ENCODE results near the gene RMND1.

Gene RMND1

DNA sequence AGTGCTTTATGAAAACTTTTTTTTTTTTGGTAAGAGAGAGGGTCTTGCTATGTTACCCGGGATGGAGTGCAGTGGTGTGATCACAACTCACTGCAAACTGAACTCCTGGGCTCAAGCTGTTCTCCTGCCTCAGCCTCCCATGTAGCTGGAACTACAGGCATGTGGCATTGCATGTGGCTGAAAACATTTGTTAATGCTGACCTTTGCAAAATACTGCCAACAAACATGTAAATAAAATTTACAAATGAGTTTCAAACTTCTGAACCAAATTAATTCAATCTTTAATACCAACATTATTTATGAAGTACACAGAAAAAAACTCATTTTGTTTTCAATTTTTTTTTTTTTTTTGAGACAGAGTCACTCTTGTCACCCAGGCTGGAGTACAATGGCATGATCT is 34.4 kb downstream of the RMND1 start:
- no peak for DNase-seq (ENCODE audit: low read depth)

DNA sequence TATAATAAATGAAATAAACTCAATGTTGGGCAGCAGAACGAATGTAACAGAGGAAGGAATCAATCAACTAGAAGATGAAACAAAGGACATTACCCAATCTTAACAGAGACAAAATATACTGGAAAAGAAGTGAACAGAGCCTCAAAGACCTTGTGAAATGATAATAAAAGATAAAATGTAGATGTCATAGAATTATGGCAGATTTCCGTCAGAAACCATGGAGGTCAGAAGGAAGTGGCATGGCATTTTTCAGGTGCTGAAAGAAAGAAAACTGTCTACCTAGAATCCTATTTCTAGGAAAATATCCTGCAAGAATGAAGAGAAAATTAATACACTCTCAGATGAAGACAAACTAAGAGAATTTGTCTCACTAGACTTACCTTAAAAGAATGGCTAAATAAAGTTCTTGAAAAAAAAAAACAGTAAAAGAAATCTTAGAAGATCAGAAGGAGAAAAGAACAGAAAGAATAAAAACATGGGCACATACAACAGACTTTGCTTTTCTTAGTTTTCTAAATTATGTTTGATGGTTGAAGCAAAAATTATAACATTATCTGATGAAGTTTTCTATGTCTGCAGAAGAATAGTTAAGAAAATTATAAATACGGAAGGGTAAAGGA is 37.2 kb downstream of the RMND1 start:
- no peak for DNase-seq (ENCODE audit: low read depth)

DNA sequence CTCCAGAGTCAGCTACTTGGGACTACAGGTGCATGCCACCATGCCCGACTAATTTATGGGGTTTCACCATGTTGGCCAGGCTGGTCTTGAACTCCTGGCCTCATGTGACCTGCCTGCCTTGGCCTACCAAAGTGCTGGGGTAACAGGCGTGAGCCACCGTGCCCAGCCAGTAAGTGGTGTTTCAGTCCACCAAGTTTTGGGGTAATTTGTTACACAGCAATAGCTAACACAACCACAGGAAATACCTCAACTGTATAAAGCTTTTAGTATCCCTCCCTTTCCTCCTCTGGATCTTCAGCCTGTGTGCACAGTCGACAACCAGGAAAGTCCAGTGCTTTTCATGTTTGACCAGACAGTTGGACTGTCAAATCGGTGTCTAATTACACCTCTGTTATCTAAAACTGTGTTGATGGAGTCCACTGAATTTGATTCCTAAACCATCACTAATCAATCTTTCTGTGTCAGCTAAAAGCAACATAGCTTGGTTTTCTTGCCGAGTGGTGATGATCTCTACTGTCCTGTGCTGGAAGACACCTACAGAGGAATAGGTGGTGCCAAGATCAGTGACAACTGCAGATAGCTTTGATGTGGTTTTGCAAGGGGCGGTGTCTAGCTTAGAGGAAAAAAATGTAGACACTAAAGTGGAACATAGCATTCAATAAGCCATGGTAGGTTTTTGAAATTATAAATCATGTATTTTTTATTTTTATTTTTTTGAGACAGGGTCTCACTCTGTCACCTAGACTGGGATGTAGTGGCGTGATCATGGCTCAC is 38.4 kb downstream of the RMND1 start:
- no peak for DNase-seq (ENCODE audit: low read depth)

DNA sequence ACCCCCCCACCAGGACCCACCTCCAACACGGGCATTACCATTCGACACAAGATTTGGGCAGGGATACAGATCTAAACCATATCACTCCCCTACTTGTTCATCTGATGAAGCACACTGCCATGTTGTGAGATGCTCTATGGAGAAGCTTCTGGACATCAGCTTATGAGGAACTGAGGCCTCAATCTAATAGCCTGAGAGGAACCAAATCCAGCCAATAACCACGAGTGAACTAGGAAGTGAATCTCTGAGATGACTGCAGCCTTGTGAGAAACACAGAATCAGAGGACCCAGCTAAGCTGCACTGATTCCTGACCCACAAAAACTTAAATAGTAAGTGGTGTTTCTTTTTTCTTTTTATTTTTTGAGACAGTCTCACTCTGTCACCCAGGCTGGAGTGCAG is 39.0 kb downstream of the RMND1 start:
- DNase-seq (ENCODE audit: low read depth), result no peak

DNA sequence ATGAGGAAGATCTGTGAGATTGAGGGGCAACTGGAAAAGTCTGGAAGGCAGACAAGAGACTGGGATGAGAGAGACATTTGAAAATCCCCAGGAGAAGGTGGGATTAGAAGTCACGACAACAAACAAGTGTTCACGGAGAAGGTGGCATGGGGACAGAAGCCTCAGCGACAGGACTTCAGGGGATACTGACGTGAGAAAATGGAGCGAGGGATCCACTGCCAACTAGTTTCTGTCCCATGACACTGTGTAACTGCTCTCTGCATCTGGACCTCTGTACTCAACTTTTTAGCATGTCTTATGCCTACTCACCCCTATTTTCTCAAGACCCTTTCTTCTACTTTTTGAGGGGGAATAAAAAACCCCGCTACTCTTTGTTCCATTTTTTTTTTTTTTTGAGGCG is 42.2 kb downstream of the RMND1 start:
- DNase-seq (ENCODE audit: low read depth), result no peak

DNA sequence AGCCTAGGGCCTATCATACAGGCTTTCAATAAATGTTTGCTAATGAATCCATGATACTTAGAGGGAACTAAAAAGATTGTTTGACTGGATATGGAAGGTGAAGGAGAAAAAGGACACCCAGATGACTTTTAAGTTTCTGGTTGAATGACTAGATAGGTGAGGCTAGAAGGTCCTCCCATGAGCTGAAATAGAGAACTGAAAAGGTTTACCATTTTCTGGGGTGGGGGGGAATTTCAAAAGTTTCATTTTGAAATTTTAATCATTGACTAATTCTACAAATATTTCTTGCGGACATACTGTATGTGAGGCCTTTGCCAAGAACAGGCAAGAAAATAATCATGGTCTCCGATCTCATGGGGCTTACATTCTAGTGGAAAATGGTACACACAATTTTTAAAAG is 42.7 kb downstream of the RMND1 start:
- DNase-seq (ENCODE audit: low read depth), result no peak

DNA sequence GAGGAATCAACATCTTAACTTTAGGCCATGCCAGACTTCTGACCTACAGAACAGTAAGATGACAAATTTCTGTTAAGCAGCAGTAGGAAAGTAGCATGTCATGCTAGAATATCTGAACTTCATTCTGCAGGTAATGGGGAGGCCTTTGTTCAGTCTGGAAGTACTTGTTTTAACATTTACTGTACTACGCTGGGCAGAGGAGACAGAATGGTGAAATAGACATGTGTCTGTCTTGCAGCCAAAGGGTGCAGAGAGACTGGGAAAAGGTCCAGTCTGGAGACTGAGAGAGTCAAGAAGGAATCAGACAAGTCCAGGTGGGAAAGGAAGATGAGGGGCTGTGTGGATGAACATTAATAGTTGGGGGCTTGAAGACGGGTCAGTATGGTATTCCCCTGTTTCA is 43.1 kb downstream of the RMND1 start:
- no peak for DNase-seq (ENCODE audit: low read depth)

DNA sequence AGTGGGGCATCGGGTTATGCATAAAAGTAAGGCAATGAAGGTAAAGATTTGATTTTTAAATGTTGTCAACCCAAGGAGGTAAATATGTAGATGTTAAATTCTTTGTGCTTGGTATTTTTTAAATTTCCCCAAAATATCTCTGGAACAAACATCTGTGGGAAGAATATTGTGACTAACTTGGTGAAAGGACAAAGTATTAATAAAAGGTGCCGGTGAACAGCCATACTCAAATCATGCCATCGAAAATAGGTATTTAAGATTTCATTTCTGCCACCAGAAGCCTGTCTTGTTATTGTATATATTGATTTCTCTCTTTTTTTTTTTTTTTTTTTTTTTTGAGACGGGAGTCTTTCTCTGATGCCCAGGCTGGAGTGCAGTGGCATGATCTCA is 48.0 kb downstream of the RMND1 start:
- DNase-seq (ENCODE audit: low read depth), result no peak

DNA sequence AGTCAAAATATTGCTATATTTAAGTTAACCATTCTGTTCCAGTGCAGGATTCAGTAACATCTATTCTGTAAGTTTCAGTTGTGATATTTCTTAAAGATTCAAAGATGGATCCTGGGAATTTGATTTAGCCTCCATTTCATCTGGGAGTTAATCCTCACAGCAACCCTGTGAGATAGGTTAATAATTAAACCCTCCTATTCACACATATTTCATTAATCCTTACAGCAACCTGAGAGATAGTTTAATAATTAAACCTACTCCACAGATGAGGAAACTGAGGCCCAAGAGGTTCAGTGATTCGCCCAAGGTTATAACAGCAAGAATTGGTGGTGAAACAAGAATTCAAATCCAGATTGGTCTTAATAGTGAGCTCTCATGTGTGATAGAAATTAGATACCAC is 49.7 kb downstream of the RMND1 start:
- no peak for DNase-seq (ENCODE audit: low read depth)

DNA sequence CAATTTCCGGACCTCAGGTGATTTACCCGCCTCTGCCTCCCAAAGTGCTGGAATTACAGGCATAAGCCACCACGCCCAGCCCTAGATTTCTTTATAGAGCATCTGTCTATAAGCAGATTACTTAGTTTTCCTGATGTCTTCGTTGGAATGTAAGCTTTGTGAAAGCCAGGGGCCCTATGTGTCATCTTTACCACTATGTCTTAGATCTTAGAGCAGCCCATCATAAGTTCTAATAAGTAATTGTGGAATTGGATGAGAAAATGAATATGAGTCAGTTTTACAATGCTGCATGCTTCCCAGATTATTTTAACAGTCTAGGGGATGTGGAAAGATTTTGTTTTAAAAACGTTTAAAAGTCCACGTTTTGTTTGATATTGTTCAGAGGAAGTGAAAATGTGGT is 51.5 kb downstream of the RMND1 start:
- no peak for DNase-seq (ENCODE audit: low read depth)

DNA sequence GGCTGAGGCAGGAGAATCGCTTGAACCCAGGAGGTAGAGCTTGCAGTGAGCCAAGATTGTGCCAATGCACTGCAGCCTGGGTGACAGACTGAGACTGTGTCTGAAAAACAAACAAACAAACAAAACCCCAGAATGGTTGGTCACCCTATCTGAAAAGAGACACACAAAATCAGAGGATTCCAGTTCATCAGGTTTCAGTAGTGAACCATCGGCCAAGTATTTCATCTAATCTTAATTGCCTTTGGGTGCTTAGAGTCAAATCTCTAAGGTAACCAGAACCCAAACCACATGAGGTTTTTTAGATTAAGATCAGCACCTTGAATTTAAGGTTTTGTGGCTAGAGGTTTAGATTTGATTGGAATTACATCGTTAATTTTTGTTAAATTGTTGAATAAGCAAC is 52.2 kb downstream of the RMND1 start:
- DNase-seq (ENCODE audit: low read depth), result no peak

DNA sequence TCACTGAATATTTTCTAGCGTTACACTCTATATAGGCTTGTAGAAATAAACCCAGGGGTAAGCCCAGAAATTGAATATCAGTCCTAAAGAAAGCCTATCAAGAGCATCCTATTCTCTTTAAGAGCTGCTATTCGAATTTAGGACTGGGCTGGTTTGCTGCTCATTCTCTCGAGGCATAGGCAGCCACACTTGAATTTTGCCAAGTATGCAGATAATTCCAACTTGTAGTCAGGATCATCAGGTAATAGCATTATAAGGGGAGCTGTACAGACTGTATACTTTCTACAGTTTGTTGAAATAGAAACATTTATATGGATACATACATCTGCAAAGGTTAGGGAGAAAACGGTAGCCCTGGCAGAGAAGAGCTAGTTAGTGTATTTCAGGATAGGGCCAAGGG is 58.5 kb downstream of the RMND1 start:
- no peak for DNase-seq (ENCODE audit: low read depth)

DNA sequence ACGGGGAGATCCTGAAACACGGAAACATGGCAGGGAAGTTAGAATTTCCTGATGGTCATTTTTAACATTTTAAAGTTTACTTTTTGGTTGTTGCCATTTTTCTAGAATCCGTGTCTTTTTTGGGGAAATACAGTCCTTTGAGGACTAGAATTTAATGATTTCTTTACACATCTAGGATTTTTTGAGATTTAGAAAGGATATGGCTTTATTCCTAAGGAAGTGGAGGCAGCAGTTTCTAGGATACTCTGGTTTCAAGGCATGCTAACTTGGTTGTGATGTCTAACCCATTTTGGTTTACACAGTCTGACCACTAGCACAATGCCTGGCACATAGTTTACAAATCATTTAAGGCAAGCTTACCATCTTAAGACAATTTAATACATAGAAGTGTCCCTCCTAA is 59.5 kb downstream of the RMND1 start:
- DNase-seq (ENCODE audit: low read depth), result no peak

DNA sequence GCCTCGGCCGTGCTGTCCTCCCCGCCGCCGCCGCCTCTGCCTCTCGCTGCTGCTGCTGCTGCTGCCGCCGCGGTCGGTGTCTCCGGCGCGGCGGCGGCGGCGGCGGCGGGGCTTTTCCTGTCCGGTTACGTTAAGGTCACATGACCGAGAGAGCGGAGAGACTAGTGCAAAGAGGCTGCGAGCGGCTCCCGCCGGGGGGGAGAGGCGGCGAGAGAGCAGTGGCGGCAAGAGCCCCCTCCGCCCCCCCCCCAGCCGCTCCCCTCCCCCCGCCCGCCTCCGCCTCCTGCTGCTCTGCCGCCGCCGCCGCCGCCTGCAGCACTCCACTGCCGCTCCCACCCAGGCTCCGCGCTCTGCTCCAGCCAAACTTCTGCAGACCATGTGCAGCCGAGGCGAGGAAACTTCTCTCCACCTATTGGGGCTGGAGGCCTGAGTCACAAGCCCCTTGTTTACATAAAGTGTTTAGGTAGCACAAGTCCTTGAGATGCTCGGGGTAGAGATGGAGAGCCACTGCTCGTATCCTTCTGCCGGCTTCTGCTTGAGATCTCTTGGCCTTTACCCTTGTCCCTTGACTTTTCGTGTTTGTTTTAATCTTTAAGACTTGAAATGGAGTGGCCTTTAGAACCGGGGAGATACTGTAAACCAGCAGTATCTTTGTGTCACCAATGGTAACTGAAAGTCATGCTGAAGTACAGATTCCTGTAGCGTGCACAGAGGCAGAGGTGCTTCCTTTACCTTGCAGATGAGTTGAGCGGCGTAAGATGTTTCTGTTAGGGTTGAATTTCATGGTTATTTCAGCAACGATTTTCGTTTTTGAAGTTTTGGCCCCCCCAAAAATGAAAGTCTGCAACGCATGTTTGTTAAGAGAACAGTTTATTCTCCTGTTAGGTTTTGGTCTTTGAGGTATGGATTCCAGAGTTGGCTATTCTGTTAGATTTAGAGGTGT is 60.2 kb downstream of the RMND1 start, which contains the start of gene ZBTB2:
Gene ZBTB2 (minus strand): TSS at position 89 of the 943 bp plus-strand sequence. CDS start 17,922 bp downstream, outside the sequence.
- DNase-seq (ENCODE audit: low read depth), result peak; percentile 41

DNA sequence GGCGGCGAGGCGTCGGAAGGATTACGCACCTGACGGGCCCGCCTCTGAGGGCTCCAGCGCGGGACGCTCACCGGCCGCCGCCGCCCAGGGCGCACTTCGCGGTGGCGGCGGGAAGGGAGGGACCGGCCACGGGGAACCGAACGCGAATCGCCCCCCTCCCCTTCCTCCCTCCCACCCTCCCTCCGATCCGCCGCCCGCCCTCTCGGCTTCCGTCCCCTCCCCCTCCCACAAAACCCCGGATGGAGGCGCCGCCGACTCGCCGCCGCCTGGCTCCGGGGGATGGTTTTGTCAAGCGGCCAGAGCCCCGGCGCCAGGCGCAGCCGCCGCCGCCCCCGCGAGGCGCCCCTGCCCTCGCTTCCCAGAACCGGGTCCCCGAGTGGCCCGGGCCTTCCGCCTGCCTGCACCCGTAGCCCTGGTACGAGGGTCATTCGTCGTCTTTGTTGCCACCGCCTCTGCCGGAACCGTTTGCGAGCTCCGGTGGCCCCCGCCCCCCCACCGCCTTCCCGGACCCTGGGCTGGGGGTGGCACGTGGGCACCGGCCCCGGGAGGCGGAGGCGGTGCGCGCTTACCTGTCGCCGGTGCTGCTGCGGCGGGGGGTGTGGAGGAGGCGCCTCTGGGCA is 61.0 kb downstream of the RMND1 start:
- DNase-seq (ENCODE audit: low read depth), result peak; percentile 59

DNA sequence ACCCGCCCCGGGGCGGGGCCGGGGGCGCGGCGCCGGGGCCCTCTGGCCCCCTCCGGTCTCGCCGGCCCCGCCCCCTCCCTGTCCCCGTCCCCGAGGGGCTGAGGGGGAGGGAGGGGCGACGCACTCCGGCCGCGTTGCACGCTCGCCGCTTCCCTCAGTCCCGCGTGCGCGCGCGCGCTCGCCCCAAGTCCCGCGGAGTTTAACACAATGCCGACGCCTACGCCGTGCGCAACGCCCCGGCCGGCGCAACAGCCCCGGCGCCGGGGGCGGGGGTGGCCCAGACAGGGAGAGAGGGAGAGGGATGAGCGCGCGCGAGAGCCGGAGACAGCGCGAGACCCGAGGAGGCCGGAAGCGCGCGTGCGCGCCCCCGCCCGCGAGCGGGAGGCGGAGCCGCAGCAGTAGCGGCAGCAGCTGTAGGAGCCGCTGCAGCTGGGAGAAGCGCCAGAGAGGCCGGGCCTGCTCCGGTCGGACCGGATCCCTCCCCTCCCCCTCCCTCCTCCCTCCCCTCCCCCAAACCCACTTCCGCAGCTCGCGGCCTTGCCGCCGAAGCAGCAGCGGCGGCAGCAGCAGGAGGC is 61.6 kb downstream of the RMND1 start:
- peak; percentile 91 for DNase-seq (ENCODE audit: low read depth)

DNA sequence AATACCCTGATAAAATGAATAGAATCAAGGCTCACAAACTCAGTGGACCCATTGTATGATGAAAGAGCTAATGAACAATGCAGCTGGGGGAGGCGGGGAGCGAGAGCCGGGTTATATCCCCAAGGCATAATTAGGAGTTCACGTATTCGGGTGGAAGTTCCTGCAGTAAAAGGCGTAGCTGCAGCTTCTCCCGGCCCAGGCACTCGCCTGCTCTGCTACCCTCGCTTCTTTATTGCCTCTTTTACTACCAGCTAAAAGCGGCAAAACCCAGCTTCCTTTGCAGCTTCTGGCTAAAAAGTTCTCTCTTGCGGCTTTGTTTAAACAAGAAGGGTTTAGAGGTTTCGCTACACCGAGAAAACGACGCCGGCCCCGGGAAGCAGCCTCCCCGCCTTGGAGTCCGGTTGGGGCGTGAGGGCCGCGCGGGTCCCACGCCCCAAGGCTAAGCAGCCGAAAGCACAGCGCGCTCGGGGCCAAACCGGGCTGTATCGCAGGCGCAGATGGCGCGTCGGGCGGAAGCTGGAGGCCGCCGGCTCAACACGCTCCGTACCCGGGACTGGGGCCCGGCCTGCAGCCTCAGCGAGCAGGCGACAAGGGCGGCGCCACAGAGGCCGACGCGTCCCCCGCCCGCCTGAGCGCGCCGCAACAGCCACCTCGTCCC is 62.2 kb downstream of the RMND1 start:
- no peak for DNase-seq (ENCODE audit: low read depth)

DNA sequence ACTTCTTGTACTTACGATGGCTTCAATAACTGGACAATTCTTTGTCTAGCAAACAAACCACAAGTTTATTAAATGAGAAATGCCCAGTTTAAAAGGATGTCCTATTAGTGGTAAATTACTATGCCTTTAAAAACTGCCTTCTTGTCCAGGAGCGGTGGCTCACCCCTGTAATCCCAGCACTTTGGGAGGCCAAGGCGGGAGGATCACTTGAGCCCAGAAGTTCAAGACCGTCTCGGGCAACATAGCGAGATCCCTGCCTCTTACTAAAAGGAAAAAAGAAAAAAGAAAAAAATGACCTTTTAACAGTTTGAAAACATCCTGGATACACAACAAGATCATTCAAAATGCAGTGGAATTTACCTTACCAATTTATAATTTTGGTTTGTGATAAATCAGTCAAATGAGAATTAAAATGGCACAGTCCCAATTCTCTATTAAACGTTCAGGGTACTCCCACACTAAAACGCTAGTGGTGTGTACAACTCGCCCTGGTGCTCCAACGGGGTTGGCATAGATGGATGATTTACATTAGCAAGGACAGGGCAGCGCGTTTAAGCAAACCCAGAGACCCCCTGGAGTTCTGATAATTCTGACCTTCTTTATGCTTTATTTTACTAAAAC is 62.8 kb downstream of the RMND1 start:
- no peak for DNase-seq (ENCODE audit: low read depth)

DNA sequence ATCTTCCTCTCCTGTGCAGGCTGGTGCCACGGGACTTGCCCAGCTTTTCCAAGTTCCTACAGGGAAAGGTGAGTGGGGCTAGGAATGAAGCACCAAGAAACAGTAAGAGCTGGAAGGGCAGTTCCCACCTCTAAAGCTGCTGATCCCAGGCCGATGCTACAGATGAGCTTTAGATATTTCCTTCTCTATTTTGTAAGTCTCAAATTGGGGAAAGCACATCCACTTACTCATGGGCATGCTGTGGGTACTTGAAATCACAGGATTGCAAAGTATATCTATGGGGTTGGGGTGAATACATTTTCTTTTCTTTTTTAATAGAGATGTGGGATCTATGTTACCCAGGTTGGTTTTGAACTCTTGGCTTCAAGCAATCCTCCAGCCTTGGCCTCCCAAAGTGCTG is 63.7 kb downstream of the RMND1 start:
- DNase-seq (ENCODE audit: low read depth), result no peak

DNA sequence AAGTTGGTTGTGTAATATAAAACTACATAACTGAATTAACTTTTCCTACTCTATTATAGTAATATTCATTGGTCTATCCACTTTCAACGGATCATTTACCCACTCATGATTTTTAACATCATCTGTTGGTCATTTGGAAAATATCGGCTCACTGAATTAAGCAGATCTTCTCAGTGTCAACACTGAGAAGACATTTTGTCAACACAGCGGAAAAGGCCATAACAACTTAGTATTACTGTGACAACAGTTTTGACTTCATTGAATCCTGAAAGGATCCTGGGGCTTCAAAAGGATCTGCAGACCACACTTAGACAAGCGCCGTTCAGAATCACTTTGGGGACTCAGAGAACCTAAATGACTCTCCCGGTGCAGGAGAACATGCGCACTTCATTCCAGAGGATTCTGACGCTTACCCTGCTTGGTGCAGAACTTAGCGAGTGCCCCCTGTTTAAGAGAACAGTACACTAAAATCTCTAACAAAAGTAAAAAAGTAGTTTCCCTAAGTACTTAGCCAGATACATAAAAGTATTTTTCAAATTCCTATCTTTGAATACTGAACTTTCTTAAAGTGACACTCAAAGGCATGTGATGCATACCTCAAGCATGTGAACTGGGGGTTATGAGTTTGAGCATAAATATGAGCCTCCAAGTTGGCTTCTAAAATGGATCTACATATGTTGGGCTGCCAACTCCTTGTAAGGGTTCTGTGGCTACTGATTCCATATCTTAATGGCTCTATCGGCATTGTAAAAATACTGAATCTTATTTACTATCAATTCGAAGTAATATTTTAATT is 64.6 kb downstream of the RMND1 start:
- no peak for DNase-seq (ENCODE audit: low read depth)

Data from stimulated activated CD8-positive, alpha-beta memory T cell treated with anti-CD3 and anti-CD28 coated beads, Interleukin-7, amount 100 ng/mL, for 24 hours (primary cell).